HG03196 (cell line): Measurements from ENCODE around the gene UQCRH.
"Not testable (repeated sequence)": the region's sequence is repeated elsewhere in the genome, so short reads cannot be mapped to it uniquely, and the experiment has no call there.

Source experiments
- ATAC-seq: cut with Tn5 transposase; IDR thresholded peaks from one replicate; pipeline ENCODE4 v1.9.1; 2021; ENCODE audit not compliant: unreplicated experiment

Gene UQCRH

DNA sequence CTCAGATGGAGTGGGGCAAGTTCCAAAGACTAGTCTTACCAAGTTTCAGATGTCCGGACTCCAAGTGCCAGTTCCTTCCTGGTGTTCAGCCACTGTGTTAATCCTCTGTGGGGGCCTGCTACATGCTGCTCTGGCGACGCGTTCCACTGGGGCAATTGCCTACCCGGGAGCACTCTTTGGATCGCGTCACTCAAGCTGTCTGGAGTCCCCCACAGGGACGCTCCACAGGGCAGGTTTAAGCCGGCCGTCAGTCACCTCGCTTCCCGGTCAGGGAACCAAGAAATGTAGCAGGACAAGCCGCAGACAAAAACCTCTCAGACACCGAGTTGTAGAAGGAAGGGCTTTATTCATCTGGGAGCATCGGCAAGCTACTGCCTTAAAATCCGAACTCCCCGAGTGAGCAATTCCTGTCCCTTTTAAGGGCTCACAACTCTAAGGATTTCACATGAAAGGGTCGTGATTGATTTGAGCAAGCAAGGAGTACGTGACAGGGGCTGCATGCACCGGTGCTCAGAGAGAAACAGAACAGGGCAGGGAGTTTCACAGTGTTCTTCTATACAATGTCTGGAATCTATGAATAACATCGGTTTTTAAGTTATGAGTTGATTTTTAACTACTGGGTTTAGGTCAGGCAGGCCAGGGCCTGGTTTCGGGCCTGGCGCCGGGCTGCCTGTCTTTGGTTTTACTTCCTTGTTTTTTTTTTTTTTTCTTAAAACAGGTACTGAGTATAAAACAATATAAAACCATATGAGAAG lies 28.5 kb downstream of the UQCRH start:
- not testable (repeated sequence) for ATAC-seq

DNA sequence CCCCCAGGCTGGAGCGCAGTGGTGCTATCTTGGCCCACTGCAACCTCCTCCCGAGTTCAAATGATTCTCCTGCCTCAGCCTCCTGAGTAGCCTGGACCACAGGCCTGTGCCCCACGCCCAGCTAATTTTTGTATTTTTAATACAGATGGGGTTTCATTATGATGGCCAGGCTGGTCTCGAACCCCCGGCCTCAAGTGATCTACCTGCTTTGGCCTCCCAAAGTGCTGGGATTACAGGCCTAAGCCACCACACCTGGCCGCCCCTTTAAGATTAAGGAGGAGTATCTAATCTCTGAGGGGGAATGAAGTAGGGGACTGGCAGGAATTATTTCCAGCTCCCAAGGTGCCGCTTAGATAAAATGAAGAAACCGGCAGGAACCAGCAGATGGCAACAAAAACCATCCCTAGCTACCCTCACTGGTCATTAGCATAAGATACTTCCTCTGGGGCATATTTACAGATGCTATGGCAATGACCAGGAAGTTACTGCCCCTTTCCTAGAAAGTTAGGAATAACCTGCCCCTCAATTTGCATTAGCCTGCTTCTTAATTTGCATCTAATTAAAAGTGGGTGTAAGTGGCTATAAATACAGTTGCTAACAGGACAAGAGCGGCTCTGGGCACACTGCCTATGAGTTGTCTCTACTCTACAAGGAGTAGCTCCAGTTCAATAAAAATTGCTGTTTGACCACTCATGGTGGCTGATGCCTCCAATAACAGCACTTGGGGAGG lies 30.0 kb downstream of the UQCRH start:
- no peak for ATAC-seq

- no peak for ATAC-seq
Measured at GRCh38 chr1:46334030-46334384, 30.5 kb downstream of the UQCRH start.

GRCh38 chr1:46335081-46335480 lies 31.6 kb downstream of the UQCRH start:
- no peak for ATAC-seq

DNA sequence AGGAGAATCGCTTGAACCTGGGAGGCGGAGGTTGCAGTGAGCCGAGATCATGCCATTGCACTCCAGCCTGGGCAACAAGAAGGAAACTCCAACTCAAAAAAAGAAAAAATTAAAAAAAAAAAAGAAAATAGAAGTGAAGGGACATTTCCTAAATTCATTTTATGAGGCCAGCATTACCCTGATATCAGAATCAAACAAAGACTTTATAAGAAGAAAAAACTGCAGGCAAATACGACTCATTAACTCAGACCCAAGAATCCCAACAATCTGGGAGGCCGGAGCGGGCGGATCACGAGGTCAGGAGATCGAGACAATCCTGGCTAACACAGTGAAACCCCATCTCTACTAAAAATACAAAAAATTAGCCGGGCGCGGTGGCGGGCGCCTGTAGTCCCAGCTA lies 33.9 kb downstream of the UQCRH start:
- ATAC-seq: not testable (repeated sequence)

GRCh38 chr1:46340404-46341221 lies 37.1 kb downstream of the UQCRH start, which contains the start of gene NSUN4:
Gene NSUN4, plus strand, starts transcription at chr1:46340807. Its CDS starts 20 bp downstream, at chr1:46340827.
- peak; percentile 75 for ATAC-seq

DNA sequence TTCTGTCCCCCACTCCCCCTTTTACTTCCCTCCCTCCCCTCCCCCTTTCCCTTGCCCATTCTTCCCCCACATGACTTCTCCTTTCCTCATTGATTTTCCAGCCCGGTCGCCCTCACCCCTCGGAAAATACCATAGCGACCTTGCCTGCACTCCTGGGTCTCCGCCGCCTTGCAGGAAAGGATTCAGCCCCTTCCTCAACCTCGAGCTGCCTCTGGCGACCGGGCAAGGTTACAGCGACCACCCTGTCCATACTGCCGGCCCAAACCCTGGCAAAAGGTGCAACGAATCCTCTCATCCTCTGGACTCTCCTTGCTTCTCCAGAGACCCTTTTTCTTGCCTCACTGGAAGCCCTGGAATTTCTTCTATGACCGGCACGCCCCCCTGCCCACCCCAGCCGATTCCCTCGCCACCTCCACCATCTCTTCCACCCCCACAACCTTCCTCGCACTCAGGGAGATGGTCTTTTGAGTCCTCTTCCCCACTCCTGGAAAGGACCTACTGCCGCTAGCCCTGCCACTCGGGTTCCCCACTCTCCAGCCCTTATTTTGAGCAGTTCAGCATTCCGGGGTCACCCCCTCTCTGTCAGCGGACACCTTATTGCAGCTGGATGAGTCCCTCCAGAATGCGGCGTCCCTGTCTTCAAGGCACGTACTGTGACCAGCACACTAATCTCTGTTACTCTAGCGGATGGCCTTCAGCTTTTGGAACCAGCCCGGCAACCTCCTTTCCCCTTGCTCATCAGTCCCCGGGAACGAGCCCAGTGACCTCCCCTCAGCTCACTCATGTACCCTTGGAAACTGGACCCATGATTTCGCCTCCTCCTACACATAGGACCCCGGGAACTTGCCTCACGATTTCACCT lies 38.0 kb downstream of the UQCRH start:
- no peak for ATAC-seq

- no peak for ATAC-seq
Measured at GRCh38 chr1:46342084-46342656, 38.7 kb downstream of the UQCRH start.

DNA sequence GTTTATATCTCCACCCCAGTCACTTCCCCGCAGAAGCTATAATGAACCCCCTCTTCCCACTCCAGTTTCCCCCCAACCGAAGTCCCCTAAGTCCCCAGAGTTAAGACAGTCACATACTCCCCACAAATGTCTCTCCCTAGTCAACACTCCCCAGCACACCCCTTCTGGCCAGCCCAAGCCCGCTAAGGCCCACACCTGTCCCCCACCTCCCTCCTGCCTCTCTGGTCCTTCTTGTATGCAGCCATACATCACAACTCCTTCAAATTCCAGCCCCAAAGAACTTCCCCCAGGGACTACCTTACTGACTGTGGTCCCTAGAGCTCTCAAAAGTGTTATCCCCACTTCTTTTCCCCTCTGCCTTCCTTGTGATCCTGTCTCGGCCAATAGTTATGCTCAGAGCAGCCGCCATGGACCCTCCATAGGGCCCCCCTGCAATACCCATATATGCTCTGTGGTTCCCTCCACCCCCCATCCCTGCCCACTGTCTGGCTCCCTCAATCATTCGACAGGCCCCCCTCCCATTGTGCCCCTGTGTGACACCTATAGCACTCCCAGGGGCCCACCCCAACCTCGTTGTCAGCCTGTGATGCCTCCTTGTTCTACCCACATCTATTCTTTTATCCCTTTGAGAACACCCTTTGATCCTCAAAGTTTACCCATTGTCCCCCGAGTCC lies 39.3 kb downstream of the UQCRH start:
- ATAC-seq: no peak

- no peak for ATAC-seq
Measured at GRCh38 chr1:46343351-46343695, 39.8 kb downstream of the UQCRH start.

- ATAC-seq: no peak
Measured at GRCh38 chr1:46343705-46344104, 40.2 kb downstream of the UQCRH start.

DNA sequence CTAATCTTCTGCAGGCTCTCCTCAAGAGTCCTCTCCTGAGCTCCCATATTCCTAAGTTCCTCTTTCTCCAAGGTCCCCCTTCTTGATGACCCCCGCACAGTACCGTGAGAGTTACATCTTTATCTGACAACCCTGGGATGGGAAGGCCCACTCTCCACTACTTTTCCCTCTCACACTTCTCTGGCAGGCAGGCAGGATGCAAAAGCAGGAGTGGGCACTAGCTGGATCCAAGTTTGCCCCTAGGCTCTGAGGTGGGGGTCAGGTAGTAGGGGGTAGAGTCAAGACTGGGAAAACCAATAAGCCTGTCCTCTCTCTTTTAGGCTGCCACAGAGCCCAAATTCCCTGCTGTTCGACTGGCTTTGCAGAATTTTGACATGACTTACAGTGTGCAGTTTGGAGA lies 41.0 kb downstream of the UQCRH start:
- no peak for ATAC-seq

GRCh38 chr1:46345281-46345680 lies 41.8 kb downstream of the UQCRH start:
- no peak for ATAC-seq

DNA sequence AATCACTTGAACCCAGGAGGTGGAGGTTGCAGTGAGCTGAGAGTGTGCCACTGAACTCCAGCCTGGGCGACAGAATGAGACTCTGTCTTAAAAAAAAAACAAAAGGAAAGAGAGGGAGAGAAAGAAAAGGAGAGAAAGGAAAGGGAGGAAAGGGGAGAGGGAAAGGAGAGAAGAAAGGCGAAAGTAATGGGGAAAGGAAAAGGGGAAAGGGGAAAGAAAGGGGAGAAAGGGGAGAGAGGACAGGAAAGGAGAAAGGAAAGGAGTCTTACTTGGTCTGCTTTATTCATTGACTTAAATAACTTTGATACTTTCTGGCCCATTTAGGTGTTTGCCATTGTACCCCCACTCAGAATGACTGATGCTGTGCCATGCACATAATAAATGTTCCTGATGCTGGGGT lies 48.9 kb downstream of the UQCRH start:
- no peak for ATAC-seq

DNA sequence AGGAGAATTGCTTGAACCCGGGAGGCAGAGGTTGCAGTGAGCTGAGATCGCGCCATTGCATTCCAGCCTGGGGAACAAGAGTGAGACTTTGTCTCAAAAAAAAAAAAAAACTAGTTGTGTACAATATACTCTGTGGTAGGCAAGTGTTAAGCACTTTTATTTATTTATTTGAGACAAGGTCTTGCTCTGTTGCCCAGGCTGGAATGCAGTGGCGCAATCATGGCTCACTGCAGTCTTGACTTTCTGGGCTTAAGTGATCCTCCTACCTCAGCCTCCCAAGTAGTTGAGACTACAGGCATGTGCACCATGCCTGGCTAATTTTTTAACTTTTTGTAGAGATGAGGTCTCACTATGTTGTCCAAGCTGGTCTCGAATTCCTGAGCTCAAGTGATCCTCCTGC lies 52.4 kb downstream of the UQCRH start:
- ATAC-seq: not testable (repeated sequence)

DNA sequence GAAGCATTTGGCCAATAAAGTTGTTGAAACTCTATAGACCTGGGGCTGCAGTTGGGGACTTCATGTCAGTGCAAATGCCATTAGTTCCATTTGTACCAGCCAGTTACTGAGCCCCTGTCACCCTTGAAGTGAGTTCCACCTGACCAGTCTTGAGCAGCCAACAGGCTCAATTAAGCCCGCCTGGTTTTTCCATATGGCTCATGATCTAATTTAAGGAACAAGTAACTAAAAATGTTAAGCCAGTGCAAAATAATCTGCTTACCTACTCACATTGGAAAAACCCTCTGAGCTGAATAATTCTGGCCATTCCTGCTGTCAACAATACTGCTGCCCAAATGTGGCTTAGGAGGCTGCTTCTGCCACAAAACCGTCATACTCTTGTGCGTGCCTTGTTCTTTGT lies 58.7 kb downstream of the UQCRH start:
- ATAC-seq: no peak

DNA sequence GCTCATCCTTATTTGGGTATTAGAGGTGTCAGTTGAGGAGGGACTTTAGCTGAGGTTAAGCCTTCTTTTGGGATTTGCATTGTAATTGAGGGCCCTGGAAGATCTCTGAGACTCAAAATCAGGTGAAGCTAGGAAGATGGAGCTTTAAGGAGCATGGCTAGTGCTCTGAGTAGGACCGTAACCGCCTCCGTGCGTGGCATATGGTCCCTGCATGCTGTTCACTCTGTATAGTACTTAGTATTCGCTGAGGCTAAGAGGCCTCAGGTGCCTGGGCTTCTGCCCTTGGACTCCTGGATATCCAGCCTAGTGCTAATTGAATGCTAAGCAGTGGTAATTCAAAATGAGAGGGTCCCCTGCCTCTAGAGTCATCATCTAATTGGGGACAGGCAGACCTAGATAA lies 59.6 kb downstream of the UQCRH start:
- no peak for ATAC-seq

DNA sequence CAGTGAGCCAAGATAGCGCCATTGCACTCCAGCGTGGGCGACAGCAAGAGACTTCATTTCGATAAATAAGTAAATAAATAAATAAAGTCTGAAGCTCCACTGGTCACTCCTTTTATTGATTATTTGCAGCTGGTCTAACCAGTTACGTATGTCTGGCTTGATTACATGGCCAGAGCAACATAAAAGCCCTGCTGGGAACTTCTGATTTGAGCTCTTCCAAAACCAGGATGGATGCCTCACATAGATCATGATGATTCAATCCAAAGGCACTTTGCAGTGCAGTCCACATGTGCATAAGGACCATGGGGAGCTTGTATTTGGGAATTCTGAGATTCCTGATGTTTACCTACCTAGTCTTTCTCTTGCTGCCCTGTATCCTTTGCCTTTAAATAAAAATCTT lies 61.1 kb downstream of the UQCRH start:
- ATAC-seq: no peak

GRCh38 chr1:46365796-46366195 lies 62.3 kb downstream of the UQCRH start:
- ATAC-seq: not testable (repeated sequence)
